PC-3 (cell line): ENCODE results near the gene GRIA1. TPM values are rescaled to one million over a fixed set of nuclear protein-coding genes. Genes with fewer than 3 reads are reported as not detected.

Source experiments
- ATAC-seq: fragments of 200-7000 bp; cut with Tn5 transposase; 2 replicates; pipeline ENCODE4 v1.9.1; 2020; ENCODE audit warnings: mild to moderate bottlenecking, moderate library complexity
- BruUV-seq: library from RNA; stranded (reverse); fragments of 400-500 nt; replicated peaks from 2 replicates; lab custom pipeline; 2021; lab: Mats Ljungman, UMichigan
- CTCF ChIA-PET: fragments of 300-600 bp; sonication (Branson Sonifier 250); formaldehyde crosslinking; loops from one replicate; lab custom pipeline; 2022; ENCODE audit warnings: antibody characterized with exemption; lab: Charles Lee
- POLR2A ChIA-PET: fragments of 300-600 bp; sonication (Branson Sonifier 250); formaldehyde crosslinking; loops from one replicate; lab custom pipeline; 2022; ENCODE audit warnings: antibody characterized with exemption; ENCODE audit not compliant: unreplicated experiment; lab: Charles Lee
- DNase-seq: peaks from one replicate; pipeline ENCODE4 v3.0.0-alpha.2; 2015
- H2AFZ ChIP-seq: fragments of 300-600 bp; sonication (generic); 2 replicates; pipeline ENCODE4 v1.6.0; 2016; ENCODE audit warnings: antibody characterized with exemption, low read length
- H3F3A ChIP-seq: fragments of 300-600 bp; sonication (generic); one replicate; pipeline ENCODE4 v1.6.0; 2017; ENCODE audit warnings: antibody characterized with exemption, low read length, control low read depth, mild to moderate bottlenecking; ENCODE audit not compliant: unreplicated experiment
- H3K27ac ChIP-seq: fragments of 300-600 bp; sonication (generic); 2 replicates; pipeline ENCODE4 v1.5.1; 2016; ENCODE audit warnings: mild to moderate bottlenecking, low read length
- H3K27me3 ChIP-seq: fragments of 300-600 bp; sonication (generic); 2 replicates; pipeline ENCODE4 v1.6.1; 2016; ENCODE audit warnings: low read length, mixed read lengths
- H3K36me3 ChIP-seq: fragments of 300-600 bp; sonication (generic); 2 replicates; pipeline ENCODE4 v1.6.1; 2016; ENCODE audit warnings: low read depth, mixed run types, low read length, mixed read lengths
- H3K4me1 ChIP-seq: fragments of 300-600 bp; sonication (generic); 2 replicates; pipeline ENCODE4 v1.5.1; 2016; ENCODE audit warnings: low read length; ENCODE audit not compliant: insufficient read depth
- H3K4me2 ChIP-seq: fragments of 300-600 bp; sonication (generic); 2 replicates; pipeline ENCODE4 v1.6.0; 2016; ENCODE audit warnings: low read length
- H3K4me3 ChIP-seq: fragments of 300-600 bp; sonication (generic); 2 replicates; pipeline ENCODE4 v1.5.1; 2016; ENCODE audit warnings: mild to moderate bottlenecking, low read length, mixed read lengths
- H3K79me2 ChIP-seq: fragments of 300-600 bp; sonication (generic); 2 replicates; pipeline ENCODE4 v1.6.1; 2017; ENCODE audit warnings: low read length, mixed read lengths
- H3K9ac ChIP-seq: fragments of 300-600 bp; sonication (generic); 2 replicates; pipeline ENCODE4 v1.6.0; 2016; ENCODE audit warnings: mild to moderate bottlenecking, low read length
- H3K9me2 ChIP-seq: fragments of 300-600 bp; sonication (generic); replicated peaks from 2 replicates; pipeline ENCODE4 v1.6.1; 2016; ENCODE audit warnings: mixed run types, low read length, mixed read lengths
- H3K9me3 ChIP-seq: fragments of 300-600 bp; sonication (generic); 2 replicates; pipeline ENCODE4 v1.6.1; 2016; ENCODE audit warnings: low read length, mixed read lengths
- H4K20me1 ChIP-seq: fragments of 300-600 bp; sonication (generic); 2 replicates; pipeline ENCODE4 v1.6.1; 2016; ENCODE audit warnings: low read length, mixed read lengths
- CTCF ChIP-seq: fragments of 300-600 bp; sonication (generic); conservative IDR thresholded peaks from 2 replicates; pipeline ENCODE4 v1.5.1; 2017; ENCODE audit warnings: antibody characterized with exemption, low read depth, mild to moderate bottlenecking, low read length
- EZH2 ChIP-seq: fragments of 300-600 bp; sonication (generic); IDR thresholded peaks from one replicate; pipeline ENCODE4 v1.6.1; 2017; ENCODE audit warnings: antibody characterized with exemption, mild to moderate bottlenecking, low read length; ENCODE audit not compliant: unreplicated experiment
- EZH2phosphoT487 ChIP-seq: fragments of 300-600 bp; sonication (generic); IDR thresholded peaks from 2 replicates; pipeline ENCODE4 v1.6.1; 2018; ENCODE audit warnings: mild to moderate bottlenecking, antibody characterized with exemption, low read length, borderline replicate concordance
- intact Hi-C: fragments of 100-400 bp; cut with micrococcal nuclease; formaldehyde crosslinking; loops from 2 replicates; pipeline ENCODE4 v1.9.0; 2023
- total RNA-seq: library from RNA; depleted of rRNA; stranded (reverse); fragments of >200 nt; gene quantifications from 2 replicates; pipeline ENCODE4 v1.2.3, GENCODE V29; 2014

The GRIA1 gene
- total RNA-seq, 1 experiment from 2014 or later, result not detected

DNA sequence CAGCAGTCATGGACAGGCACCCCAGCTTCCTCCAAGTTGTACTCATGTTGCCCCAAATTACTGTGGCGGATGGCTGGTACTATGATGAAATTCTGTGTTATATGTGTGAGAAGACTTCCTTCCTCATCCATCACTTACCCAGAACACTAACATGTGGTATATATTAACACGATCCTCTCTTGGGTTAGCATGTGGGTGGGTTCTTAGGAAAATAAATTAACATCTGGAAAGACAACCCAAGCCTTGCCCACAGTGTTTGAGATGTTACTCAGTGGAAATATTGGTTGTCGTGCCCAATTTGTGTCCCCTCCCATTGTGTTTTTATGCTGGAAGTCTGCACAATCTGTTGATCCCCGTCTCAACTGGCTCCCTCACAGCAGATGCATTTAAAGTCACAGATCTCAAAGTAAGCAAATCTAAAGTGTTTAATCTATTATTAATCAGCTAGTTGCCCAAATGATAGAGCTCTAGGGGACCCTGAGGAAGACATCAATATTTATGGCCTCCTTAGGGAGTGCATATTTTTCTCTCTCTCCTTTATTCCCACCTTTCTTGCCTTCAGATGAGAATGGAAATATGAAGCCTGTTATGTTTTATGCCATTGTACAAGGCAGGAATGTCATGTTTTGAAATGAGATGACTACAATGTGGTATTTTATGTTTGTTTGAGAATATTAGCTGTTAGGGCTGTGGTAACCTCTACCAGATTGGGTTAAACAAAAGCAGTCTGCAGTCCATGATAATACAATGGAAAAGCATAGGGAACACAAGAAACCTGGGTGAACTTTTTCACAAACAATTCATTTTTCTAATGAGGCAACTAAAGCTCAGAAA lies 93.9 kb downstream of the GRIA1 start:
- H4K20me1 ChIP-seq, result no peaks in the 10 kb centered on the region
- H3K4me2 ChIP-seq, result no peak overlapping the region
- no peaks in the 10 kb centered on the region for H3K9me3 ChIP-seq
- POLR2A ChIA-PET, result no interaction called here
- ATAC-seq, result no peak
- H3K36me3 ChIP-seq, result no peaks in the 10 kb centered on the region
- H2AFZ ChIP-seq, result no peak overlapping the region
- H3K27ac ChIP-seq, result no peak overlapping the region
- no peaks in the 10 kb centered on the region for H3K79me2 ChIP-seq
- no peak for DNase-seq
- CTCF ChIA-PET, result no interaction called here
- intact Hi-C loops, result no loop called here
- no peak for TF ChIP-seq CTCF
- no peak for TF ChIP-seq EZH2
- TF ChIP-seq EZH2phosphoT487, result no peak
- no peaks in the 10 kb centered on the region for H3K9me2 ChIP-seq
- no peaks in the 10 kb centered on the region for H3F3A ChIP-seq
- no peak overlapping the region for H3K9ac ChIP-seq
- no peaks in the 10 kb centered on the region for H3K27me3 ChIP-seq
- H3K4me3 ChIP-seq, result no peak overlapping the region
- H3K4me1 ChIP-seq, result no peaks in the 10 kb centered on the region
- no TSS peak for BruUV-seq

- POLR2A ChIA-PET, result no interaction called here
- CTCF ChIA-PET, result no interaction called here
Observed at GRCh38 chr5:153584960-153585359, 94.5 kb downstream of the GRIA1 start.

More at GRCh38 chr5:153584960-153585359, 94.5 kb downstream of the GRIA1 start:
- Histone ChIP-seq H2AFZ (no peak overlapping the region), H3K4me3 (no peak overlapping the region), H3K36me3 (no peaks in the 10 kb centered on the region), H3F3A (no peaks in the 10 kb centered on the region), H3K4me2 (no peak overlapping the region), H3K9me3 (no peaks in the 10 kb centered on the region), H4K20me1 (no peaks in the 10 kb centered on the region), H3K27ac (no peak overlapping the region), H3K79me2 (no peaks in the 10 kb centered on the region), H3K27me3 (no peaks in the 10 kb centered on the region), H3K9me2 (no peaks in the 10 kb centered on the region), H3K9ac (no peak overlapping the region), H3K4me1 (no peaks in the 10 kb centered on the region)
- TF ChIP-seq EZH2phosphoT487 (no peak), CTCF (no peak), EZH2 (no peak)
- intact Hi-C loops, result no loop called here
- DNase-seq (no peak), ATAC-seq (no peak)
- no TSS peak for BruUV-seq
